HepG2 (cell line): Measurements from ENCODE around the gene POP7. TPM values are rescaled to one million over a fixed set of nuclear protein-coding genes. Genes with fewer than 3 reads are reported as not detected.

Experiments
- BRD4 ChIP-seq: sonication (generic); formaldehyde crosslinking; IDR thresholded peaks from 2 replicates; pipeline ENCODE4 v1.4.0; 2020; ENCODE audit warnings: missing genetic modification reagents
- CEBPZ ChIP-seq: IDR thresholded peaks from 2 replicates; pipeline ENCODE4 v1.6.1; 2012; ENCODE audit warnings: low read length, improper control_type of control experiment
- GABPB1 ChIP-seq: IDR thresholded peaks from 2 replicates; pipeline ENCODE4 v1.6.1; 2016; ENCODE audit warnings: mild to moderate bottlenecking, missing genetic modification reagents, moderate library complexity, missing compliant biosample characterization
- NFE2L2 ChIP-seq: fragments of 150-350 bp; IDR thresholded peaks from 2 replicates; pipeline ENCODE4 v1.6.1; 2014; ENCODE audit warnings: low read length
- ZBTB40 ChIP-seq, 2 experiments: fragments of 450-650 bp in 1 of 2; sonication (generic) in 1 of 2; formaldehyde crosslinking in 1 of 2; IDR thresholded peaks; 2 replicates each; pipeline versions ENCODE4 v1.6.1 to v1.8.0; 2016 to 2022; ENCODE audit warnings: antibody characterized with exemption in 1 of 2, mild to moderate bottlenecking in 1 of 2, missing genetic modification reagents in 1 of 2
- ZNF414 ChIP-seq: sonication (generic); formaldehyde crosslinking; IDR thresholded peaks from 2 replicates; pipeline ENCODE4 v1.5.0; 2020; ENCODE audit warnings: missing genetic modification reagents
- ZNF879 ChIP-seq: sonication (generic); formaldehyde crosslinking; IDR thresholded peaks from 2 replicates; pipeline ENCODE4 v1.8.1; 2023; ENCODE audit warnings: missing genetic modification reagents
- polyA plus RNA-seq, 8 experiments: library from polyadenylated mRNA; depleted of rRNA in 3 of 8; stranded (reverse) in 7 of 8; unstranded in 1 of 8; fragments of >200 nt; fragmentation: Illumina TruSeq in 4 of 8; extraction: Trizol in 4 of 8; gene quantifications; 2 replicates each; pipeline versions ENCODE4 v1.2.1 to v1.2.3, GENCODE V29; 2011 to 2016; ENCODE audit warnings: low read depth in 4 of 8, missing spikeins in 1 of 8, mixed read lengths in 1 of 8; ENCODE audit not compliant: insufficient read depth in 1 of 8
- total RNA-seq, 5 experiments: library from RNA; depleted of rRNA; stranded (reverse); fragments of >200 nt; fragmentation: Illumina TruSeq; extraction: Trizol; gene quantifications; 2 replicates each; pipeline ENCODE4 v1.2.3, GENCODE V29; 2016; ENCODE audit warnings: low read depth in 1 of 5
- TF ChIP-seq, protein P1 (sequence below): IDR thresholded peaks from 2 replicates; pipeline ENCODE4 v1.6.1; 2016; ENCODE audit warnings: missing compliant biosample characterization, missing genetic modification reagents, borderline replicate concordance

Gene POP7
- total and polyA plus RNA-seq, 2 of the 13 experiments (the other 11 are each of a cell fraction or from before 2014, with no cell fraction given), result 63.9 to 91.1 TPM

DNA sequence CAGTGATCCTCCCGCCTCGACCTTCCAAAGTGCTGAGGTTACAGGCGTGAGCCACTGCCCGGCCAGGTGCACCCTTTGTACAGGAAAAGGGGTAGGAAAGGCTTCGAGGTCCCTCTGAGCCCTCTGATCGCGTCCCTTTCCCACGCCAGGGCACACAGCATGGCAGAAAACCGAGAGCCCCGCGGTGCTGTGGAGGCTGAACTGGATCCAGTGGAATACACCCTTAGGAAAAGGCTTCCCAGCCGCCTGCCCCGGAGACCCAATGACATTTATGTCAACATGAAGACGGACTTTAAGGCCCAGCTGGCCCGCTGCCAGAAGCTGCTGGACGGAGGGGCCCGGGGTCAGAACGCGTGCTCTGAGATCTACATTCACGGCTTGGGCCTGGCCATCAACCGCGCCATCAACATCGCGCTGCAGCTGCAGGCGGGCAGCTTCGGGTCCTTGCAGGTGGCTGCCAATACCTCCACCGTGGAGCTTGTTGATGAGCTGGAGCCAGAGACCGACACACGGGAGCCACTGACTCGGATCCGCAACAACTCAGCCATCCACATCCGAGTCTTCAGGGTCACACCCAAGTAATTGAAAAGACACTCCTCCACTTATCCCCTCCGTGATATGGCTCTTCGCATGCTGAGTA lies 871 bp downstream of the POP7 start (continued):
- TF ChIP-seq GABPB1, result 0 out of 2 replicates have a peak, but pooled peaks have one; percentile 35
- 0 out of 2 replicates have a peak, but pooled peaks have one; percentile 34 for TF ChIP-seq BRD4 (CRISPR knock-in tag)
- TF ChIP-seq, protein P1, sequence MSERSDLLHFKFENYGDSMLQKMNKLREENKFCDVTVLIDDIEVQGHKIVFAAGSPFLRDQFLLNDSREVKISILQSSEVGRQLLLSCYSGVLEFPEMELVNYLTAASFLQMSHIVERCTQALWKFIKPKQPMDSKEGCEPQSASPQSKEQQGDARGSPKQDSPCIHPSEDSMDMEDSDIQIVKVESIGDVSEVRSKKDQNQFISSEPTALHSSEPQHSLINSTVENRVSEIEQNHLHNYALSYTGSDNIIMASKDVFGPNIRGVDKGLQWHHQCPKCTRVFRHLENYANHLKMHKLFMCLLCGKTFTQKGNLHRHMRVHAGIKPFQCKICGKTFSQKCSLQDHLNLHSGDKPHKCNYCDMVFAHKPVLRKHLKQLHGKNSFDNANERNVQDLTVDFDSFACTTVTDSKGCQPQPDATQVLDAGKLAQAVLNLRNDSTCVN (CRISPR knock-in tag), result no peak
- TF ChIP-seq ZNF414 (CRISPR knock-in tag), result 0 out of 2 replicates have a peak, but pooled peaks have one; percentile 38
- TF ChIP-seq ZBTB40 (IDR thresholded peaks at IDR 0.05), result no peak
- no peak for TF ChIP-seq ZBTB40 (CRISPR knock-in tag; IDR thresholded peaks at IDR 0.05)
- TF ChIP-seq ZNF879 (CRISPR knock-in tag), result 0 out of 2 replicates have a peak, but pooled peaks have one; percentile 67
- TF ChIP-seq NFE2L2, result no peak
- TF ChIP-seq CEBPZ, result no peak
